CD4-positive, alpha-beta T cell treated with Interferon alpha-2 for 1 hour (primary cell): Measurements from ENCODE around the gene KRT37.
A peak's percentile ranks its signal among the peaks of the same experiment; 100 is the strongest.
"Not testable (repeated sequence)": the region's sequence is repeated elsewhere in the genome, so short reads cannot be mapped to it uniquely, and the experiment has no call there.

ENCODE experiments used
- DNase-seq, 2 donors: peaks; one replicate each; pipeline ENCODE4 v3.0.0-alpha.2; 2020 to 2022

The KRT37 gene

GRCh38 chr17:41403404-41404023 lies 20.9 kb downstream of the KRT37 start:
- DNase-seq = peak in 1 of 2 donors; percentile 29

- no peak for DNase-seq
Measured at GRCh38 chr17:41402161-41402560, 22.2 kb downstream of the KRT37 start.

- DNase-seq = no peak
Measured at GRCh38 chr17:41396996-41397660, 27.3 kb downstream of the KRT37 start, which contains the start of gene KRT31. Gene KRT31, minus strand, starts transcription at chr17:41397608. Its CDS starts 69 bp downstream, at chr17:41397539.

GRCh38 chr17:41396340-41396739 lies 28.0 kb downstream of the KRT37 start:
- no peak for DNase-seq

GRCh38 chr17:41395611-41396010 lies 28.8 kb downstream of the KRT37 start:
- no peak for DNase-seq

GRCh38 chr17:41395044-41395443 lies 29.3 kb downstream of the KRT37 start:
- DNase-seq = not testable (repeated sequence)

GRCh38 chr17:41394254-41394996 lies 30.0 kb downstream of the KRT37 start:
- no peak for DNase-seq

GRCh38 chr17:41393826-41394225 lies 30.6 kb downstream of the KRT37 start:
- no peak for DNase-seq

- no peak for DNase-seq
Measured at GRCh38 chr17:41393294-41393693, 31.1 kb downstream of the KRT37 start.

GRCh38 chr17:41392278-41392677 lies 32.1 kb downstream of the KRT37 start:
- no peak for DNase-seq

- DNase-seq = no peak
Measured at GRCh38 chr17:41391535-41391934, 32.9 kb downstream of the KRT37 start.

- no peak for DNase-seq
Measured at GRCh38 chr17:41390411-41390938, 33.9 kb downstream of the KRT37 start.

- no peak for DNase-seq
Measured at GRCh38 chr17:41387670-41388069, 36.7 kb downstream of the KRT37 start.

GRCh38 chr17:41386227-41386626 lies 38.2 kb downstream of the KRT37 start:
- no peak for DNase-seq

- DNase-seq = no peak
Measured at GRCh38 chr17:41383690-41384089, 40.7 kb downstream of the KRT37 start.

- DNase-seq = no peak
Measured at GRCh38 chr17:41382394-41382793, 42.0 kb downstream of the KRT37 start.

GRCh38 chr17:41381943-41382342 lies 42.4 kb downstream of the KRT37 start, which contains the start of gene KRT34:
Gene KRT34, minus strand, starts transcription at chr17:41382306. Its CDS starts 60 bp downstream, at chr17:41382246.
- DNase-seq = not testable (repeated sequence)

- not testable (repeated sequence) for DNase-seq
Measured at GRCh38 chr17:41380091-41380490, 44.3 kb downstream of the KRT37 start.

GRCh38 chr17:41377546-41377945 lies 46.8 kb downstream of the KRT37 start:
- no peak for DNase-seq
